Measurements from ENCODE around the gene ATP6V1C2. TPM values are rescaled to one million over a fixed set of nuclear protein-coding genes. Genes with fewer than 3 reads are reported as not detected.

ATP6V1C2 gene
- total and polyA plus RNA-seq, 9 donors = 1.1 to 5.8 (median 2.2) TPM

DNA sequence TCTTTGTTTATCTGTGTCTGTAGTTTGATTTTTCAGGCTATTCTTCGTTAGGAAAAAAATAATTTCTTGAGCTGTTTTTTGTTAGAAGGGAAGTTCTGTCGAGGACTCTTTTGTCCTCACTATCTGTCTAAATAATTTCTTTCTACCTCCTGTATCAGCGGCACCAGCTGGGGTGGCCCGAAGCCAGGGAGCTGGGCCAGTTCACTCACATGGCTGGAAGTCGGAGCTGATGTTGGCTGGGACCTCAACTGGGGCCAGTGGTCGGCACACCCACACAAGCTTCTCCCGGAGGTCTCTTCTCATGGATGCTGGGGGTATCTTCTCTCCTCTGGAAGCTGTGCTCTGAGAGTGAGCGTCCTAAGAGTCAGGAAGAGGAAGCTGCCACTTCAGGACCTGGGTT, 99.1 kb downstream of the ATP6V1C2 start:
- Histone ChIP-seq H3K9me3 (replicated peaks; ENCODE audit: control insufficient read depth, low read depth, low read length) (no peaks in the 10 kb centered on the region), H3K4me3 (ENCODE audit: low read length) (no peak overlapping the region), H3K4me1 (ENCODE audit: control insufficient read depth, insufficient read depth, low read length) (peaks cover 5% of the 10 kb centered on the region), H3K27me3 (ENCODE audit: control insufficient read depth, insufficient read depth, low read length) (peaks cover 6% of the 10 kb centered on the region), H3K27ac (ENCODE audit: low read length) (no peak overlapping the region), H3K36me3 (ENCODE audit: control insufficient read depth, insufficient read depth, low read length) (no peaks in the 10 kb centered on the region)
- DNase-seq = no peak
- 67% methylated on average over 4 of the region's 8 CpGs for WGBS (ENCODE audit: insufficient coverage)

DNA sequence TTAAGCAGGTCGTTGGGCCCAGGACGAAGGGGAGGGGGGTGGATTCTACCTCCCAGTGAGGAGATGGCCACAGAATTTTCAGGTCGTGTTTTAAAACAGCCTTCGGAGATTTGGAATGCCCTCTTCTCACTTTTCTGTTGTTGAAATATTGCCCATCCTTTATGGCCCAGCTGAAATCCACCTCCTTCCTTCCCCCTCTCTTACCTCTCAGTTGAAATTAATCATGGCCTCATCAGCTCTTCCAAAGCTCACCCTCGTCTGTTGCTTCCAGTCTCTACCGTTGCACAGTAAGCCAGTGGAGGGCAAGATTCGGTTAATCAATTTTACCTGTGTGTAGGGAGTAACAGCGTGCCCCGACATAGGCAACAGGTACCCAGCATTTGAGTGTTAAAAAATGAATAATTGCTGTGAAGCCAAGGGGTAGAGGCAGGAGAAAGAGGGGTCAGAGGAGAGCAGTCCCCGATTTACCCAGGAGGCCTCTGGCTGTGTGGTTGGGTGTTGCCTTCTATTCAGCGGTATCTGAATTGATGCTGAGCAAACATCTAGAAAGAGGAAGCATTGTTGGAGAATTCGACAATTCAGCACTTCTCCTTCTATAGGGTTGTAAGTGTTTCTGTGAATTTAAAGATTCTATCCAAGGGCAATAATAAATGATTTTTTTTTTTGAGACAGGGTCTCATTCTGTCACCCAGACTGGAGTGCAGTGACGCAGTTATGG, 99.7 kb downstream of the ATP6V1C2 start:
- Histone ChIP-seq H3K9me3 (replicated peaks; ENCODE audit: control insufficient read depth, low read depth, low read length) (no peaks in the 10 kb centered on the region), H3K36me3 (ENCODE audit: control insufficient read depth, insufficient read depth, low read length) (no peaks in the 10 kb centered on the region)

DNA sequence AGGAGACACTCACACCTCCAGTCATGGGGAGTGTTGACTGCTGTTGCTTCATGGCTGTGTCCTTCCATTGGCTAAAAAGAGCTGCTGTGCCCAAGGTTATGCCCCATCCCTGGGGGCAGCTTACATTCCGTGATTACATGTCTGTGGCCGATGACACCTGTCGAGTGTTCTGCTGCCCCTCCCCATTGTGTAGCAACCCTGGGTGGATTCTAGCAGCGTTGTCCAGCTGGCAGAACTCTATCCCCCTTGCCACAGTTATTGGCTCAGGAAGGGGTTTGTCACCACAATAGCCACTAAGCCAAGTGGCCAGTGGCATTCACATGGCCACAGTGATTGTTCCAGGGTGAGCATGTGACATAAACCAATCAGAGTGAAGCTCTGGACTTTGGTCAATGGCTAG, 102.8 kb downstream of the ATP6V1C2 start:
- Histone ChIP-seq H3K9me3 (replicated peaks; ENCODE audit: control insufficient read depth, low read depth, low read length) (no peaks in the 10 kb centered on the region), H3K4me1 (ENCODE audit: control insufficient read depth, insufficient read depth, low read length) (peaks cover 5% of the 10 kb centered on the region), H3K4me3 (ENCODE audit: low read length) (no peak overlapping the region), H3K36me3 (ENCODE audit: control insufficient read depth, insufficient read depth, low read length) (no peaks in the 10 kb centered on the region), H3K27ac (ENCODE audit: low read length) (no peak overlapping the region), H3K27me3 (ENCODE audit: control insufficient read depth, insufficient read depth, low read length) (peaks cover 5% of the 10 kb centered on the region)
- no peak for DNase-seq
- WGBS (ENCODE audit: insufficient coverage) = 83% methylated on average over 4 of the region's 4 CpGs

More for the DNA sequence above, 99.7 kb downstream of the ATP6V1C2 start:
- H3K27ac ChIP-seq (ENCODE audit: low read length) = no peak overlapping the region
- WGBS (ENCODE audit: insufficient coverage) = 85% methylated on average over 7 of the region's 13 CpGs
- DNase-seq = no peak
- peaks cover 6% of the 10 kb centered on the region for H3K27me3 ChIP-seq (ENCODE audit: control insufficient read depth, insufficient read depth, low read length)
- H3K4me3 ChIP-seq (ENCODE audit: low read length) = no peak overlapping the region
- H3K4me1 ChIP-seq (ENCODE audit: control insufficient read depth, insufficient read depth, low read length) = peaks cover 5% of the 10 kb centered on the region

DNA sequence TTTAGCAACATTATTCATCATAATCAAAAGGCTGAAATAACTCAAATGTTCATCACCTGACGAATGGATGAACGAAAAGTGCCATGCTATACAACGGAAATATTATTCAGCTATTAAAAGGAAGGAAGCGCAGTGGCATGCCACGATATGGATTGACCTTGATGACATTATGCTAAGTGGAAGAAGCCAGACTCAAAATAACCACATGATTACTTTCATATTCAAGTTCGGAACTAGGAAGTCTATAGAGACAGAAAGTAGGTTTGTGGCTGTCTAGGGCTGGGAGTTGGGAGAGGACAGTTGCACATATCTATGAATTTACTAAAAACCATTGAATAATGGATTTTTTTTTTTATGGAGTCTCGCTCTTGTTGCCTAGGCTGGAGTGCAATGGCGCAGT, 104.6 kb downstream of the ATP6V1C2 start:
- DNase-seq = no peak
- Histone ChIP-seq H3K4me1 (ENCODE audit: control insufficient read depth, insufficient read depth, low read length) (no peaks in the 10 kb centered on the region), H3K27ac (ENCODE audit: low read length) (no peak overlapping the region), H3K4me3 (ENCODE audit: low read length) (no peak overlapping the region), H3K9me3 (replicated peaks; ENCODE audit: control insufficient read depth, low read depth, low read length) (no peaks in the 10 kb centered on the region), H3K27me3 (ENCODE audit: control insufficient read depth, insufficient read depth, low read length) (peaks cover 20% of the 10 kb centered on the region), H3K36me3 (ENCODE audit: control insufficient read depth, insufficient read depth, low read length) (no peaks in the 10 kb centered on the region)
- WGBS (ENCODE audit: insufficient coverage) = no CpG with 5 or more reads among the region's 8 CpGs

DNA sequence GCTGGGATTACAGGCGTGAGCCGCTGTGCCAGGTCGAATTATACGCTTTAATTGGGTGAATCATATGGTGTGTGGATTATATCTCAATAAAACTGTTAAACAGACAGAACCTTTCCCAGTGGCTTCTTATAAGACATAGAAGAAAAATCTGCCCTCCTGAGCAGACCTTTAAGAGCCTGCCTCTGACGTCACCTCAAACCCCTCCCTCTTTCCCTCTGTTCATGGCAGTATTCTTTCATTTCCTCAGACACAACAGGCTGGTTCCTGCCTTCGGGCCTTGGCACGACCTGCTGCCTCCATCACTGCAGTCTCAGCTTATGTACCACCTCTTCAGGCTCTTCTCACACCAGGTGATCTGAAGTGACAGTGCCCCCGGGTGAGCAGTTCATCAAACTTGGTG, 105.2 kb downstream of the ATP6V1C2 start:
- no peak for DNase-seq
- Histone ChIP-seq H3K4me1 (ENCODE audit: control insufficient read depth, insufficient read depth, low read length) (no peaks in the 10 kb centered on the region), H3K4me3 (ENCODE audit: low read length) (no peak overlapping the region), H3K9me3 (replicated peaks; ENCODE audit: control insufficient read depth, low read depth, low read length) (no peaks in the 10 kb centered on the region), H3K27me3 (ENCODE audit: control insufficient read depth, insufficient read depth, low read length) (peaks cover 26% of the 10 kb centered on the region), H3K27ac (ENCODE audit: low read length) (no peak overlapping the region), H3K36me3 (ENCODE audit: control insufficient read depth, insufficient read depth, low read length) (no peaks in the 10 kb centered on the region)
- WGBS (ENCODE audit: insufficient coverage) = 68% methylated on average over 3 of the region's 8 CpGs

DNA sequence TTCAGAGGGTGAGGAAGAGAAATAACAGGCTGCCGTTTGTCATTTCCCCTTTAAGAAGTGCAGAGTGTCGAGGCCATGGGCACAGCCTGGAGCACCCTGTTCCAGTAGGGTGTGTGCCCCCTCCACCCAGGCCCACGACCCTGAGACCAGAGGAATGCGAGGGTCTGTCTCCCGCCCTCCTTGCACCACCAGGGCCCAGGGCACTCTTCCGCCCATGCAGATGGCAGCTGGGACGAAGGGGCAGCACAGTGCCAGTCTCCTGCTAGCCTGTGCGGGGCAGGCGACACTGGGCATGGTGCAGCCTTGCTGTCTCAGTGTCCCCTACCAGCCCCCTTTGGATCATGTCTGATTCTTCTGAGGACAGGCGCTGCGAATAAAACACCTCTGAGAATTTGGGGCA, 106.9 kb downstream of the ATP6V1C2 start:
- WGBS (ENCODE audit: insufficient coverage) = 66% methylated on average over 10 of the region's 11 CpGs
- Histone ChIP-seq H3K27me3 (ENCODE audit: control insufficient read depth, insufficient read depth, low read length) (peaks cover 34% of the 10 kb centered on the region), H3K36me3 (ENCODE audit: control insufficient read depth, insufficient read depth, low read length) (no peaks in the 10 kb centered on the region)

DNA sequence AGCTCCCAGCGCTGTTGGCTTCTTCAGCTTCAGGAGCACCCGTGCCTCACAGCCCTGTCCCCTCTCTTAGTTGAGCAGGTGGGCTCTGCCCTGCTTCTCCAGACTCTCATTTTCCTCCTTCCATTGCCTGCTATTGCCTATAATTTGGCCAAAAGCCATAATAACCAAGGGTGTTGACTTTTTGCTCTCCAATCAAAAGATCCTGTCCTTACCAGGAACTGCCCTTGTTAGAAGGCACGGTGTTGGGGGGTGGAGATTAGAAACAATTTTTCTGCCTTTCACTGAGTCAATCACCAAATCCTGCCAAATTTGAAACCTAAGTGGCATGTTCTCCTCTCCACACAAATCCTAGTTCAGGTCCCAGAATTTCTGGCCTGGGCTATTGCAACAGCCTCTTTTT, 107.9 kb downstream of the ATP6V1C2 start:
- Histone ChIP-seq H3K4me1 (ENCODE audit: control insufficient read depth, insufficient read depth, low read length) (peaks cover 2% of the 10 kb centered on the region), H3K27ac (ENCODE audit: low read length) (no peak overlapping the region), H3K4me3 (ENCODE audit: low read length) (no peak overlapping the region), H3K27me3 (ENCODE audit: control insufficient read depth, insufficient read depth, low read length) (peaks cover 36% of the 10 kb centered on the region), H3K36me3 (ENCODE audit: control insufficient read depth, insufficient read depth, low read length) (no peaks in the 10 kb centered on the region), H3K9me3 (replicated peaks; ENCODE audit: control insufficient read depth, low read depth, low read length) (no peaks in the 10 kb centered on the region)
- DNase-seq = no peak
- 92% methylated on average over 2 of the region's 3 CpGs for WGBS (ENCODE audit: insufficient coverage)

More for the DNA sequence above, 106.9 kb downstream of the ATP6V1C2 start:
- no peak overlapping the region for H3K4me3 ChIP-seq (ENCODE audit: low read length)
- no peak for DNase-seq
- H3K4me1 ChIP-seq (ENCODE audit: control insufficient read depth, insufficient read depth, low read length) = no peaks in the 10 kb centered on the region
- H3K27ac ChIP-seq (ENCODE audit: low read length) = no peak overlapping the region
- no peaks in the 10 kb centered on the region for H3K9me3 ChIP-seq (replicated peaks; ENCODE audit: control insufficient read depth, low read depth, low read length)

DNA sequence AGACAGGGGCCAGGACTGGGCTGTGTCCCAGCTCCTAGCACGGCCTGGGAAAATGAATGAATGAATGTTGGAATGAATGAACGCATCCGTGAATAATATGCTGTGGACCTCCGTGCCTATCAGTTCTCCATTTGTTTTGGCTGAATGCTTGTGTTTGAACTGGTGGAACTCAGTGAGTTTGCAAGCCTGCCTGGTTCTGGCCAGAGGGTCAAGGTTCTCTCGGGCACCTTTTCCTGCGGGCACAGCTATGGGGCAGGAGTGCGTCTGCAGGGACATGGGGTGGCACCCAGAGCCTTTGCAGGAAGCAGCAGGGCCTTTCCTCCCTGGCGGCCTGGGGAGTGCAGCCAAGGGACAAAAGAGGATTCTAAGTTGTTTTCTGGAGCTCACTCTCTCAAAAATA, 108.8 kb downstream of the ATP6V1C2 start:
- Histone ChIP-seq H3K4me3 (ENCODE audit: low read length) (no peak overlapping the region), H3K4me1 (ENCODE audit: control insufficient read depth, insufficient read depth, low read length) (peaks cover 7% of the 10 kb centered on the region), H3K9me3 (replicated peaks; ENCODE audit: control insufficient read depth, low read depth, low read length) (no peaks in the 10 kb centered on the region), H3K27ac (ENCODE audit: low read length) (no peak overlapping the region), H3K36me3 (ENCODE audit: control insufficient read depth, insufficient read depth, low read length) (no peaks in the 10 kb centered on the region), H3K27me3 (ENCODE audit: control insufficient read depth, insufficient read depth, low read length) (peaks cover 36% of the 10 kb centered on the region)
- DNase-seq = no peak
- WGBS (ENCODE audit: insufficient coverage) = 89% methylated on average over 7 of the region's 8 CpGs

DNA sequence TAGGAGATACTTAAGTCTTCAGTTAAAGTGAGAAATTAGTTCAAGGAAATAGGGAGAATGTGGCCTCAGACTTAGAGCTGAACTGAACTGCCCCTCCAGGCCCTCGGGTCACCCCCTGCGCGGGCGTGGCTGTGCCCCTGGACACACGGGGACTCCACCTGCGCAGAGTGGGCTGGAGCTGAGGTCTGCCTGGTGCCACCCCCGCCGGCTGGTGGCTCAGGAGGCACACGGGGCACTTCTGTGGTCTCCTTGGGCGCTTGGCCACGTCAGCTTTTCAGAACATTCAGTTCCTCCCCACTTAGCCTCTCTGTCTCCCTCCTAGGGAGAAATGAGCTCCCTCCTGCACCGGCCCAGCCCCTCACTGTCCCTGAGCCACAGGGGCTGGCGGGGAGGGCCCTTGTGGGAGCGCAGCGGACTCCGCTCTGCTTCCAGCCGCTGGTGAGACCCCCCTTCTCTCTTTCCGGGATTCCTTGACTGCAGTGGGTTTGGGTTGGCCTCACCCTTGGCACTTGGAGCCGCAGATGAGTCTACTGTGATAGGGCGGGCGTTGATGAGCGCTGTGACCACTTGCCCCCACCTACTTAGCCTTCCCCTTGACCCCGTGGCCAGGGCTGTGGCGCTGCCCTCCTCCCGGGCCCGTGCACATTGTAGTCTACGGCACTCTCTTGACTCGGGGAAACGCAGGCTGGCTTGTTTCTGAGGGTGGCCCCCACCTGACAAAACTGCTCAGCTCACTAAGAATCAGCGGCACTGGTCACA, 109.4 kb downstream of the ATP6V1C2 start:
- 75% methylated on average over 28 of the region's 30 CpGs for WGBS (ENCODE audit: insufficient coverage)
- Histone ChIP-seq H3K27ac (ENCODE audit: low read length) (no peak overlapping the region), H3K4me1 (ENCODE audit: control insufficient read depth, insufficient read depth, low read length) (peaks cover 10% of the 10 kb centered on the region), H3K27me3 (ENCODE audit: control insufficient read depth, insufficient read depth, low read length) (peaks cover 36% of the 10 kb centered on the region), H3K9me3 (replicated peaks; ENCODE audit: control insufficient read depth, low read depth, low read length) (no peaks in the 10 kb centered on the region), H3K4me3 (ENCODE audit: low read length) (no peak overlapping the region), H3K36me3 (ENCODE audit: control insufficient read depth, insufficient read depth, low read length) (no peaks in the 10 kb centered on the region)
- no peak for DNase-seq

DNA sequence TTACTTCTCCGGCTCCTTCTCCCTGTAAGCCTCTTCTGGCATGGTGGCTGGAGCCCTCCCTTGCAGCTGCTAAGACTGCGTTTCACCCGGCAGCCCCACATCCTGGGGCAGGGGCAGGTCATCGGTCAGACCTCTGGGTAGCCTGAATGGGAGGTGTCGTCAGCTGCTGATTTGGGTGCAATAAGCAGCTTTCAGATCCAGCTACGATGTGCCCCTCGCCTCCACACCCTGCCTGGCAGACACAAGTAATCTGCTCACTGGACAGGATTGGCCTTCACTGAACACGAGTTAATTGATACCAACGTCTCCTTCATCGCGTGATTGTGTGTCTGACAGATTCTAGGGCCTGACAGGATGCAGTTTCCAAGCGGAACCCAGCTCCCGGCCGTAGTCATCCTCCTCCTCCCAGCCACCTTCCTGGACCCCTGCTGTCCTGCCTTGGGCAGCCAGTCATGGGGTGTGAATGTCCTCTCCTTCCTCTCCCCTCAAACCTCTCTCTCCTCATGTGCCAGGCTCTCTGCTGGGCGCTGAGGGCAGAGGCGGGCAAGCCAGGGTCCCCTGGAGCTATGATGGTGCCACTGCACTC, 110.1 kb downstream of the ATP6V1C2 start:
- 41% methylated on average over 11 of the region's 16 CpGs for WGBS (ENCODE audit: insufficient coverage)
- DNase-seq = no peak
- no peak overlapping the region for H3K27ac ChIP-seq (ENCODE audit: low read length)
- peaks cover 10% of the 10 kb centered on the region for H3K4me1 ChIP-seq (ENCODE audit: control insufficient read depth, insufficient read depth, low read length)
- H3K27me3 ChIP-seq (ENCODE audit: control insufficient read depth, insufficient read depth, low read length) = peaks cover 36% of the 10 kb centered on the region
- no peaks in the 10 kb centered on the region for H3K9me3 ChIP-seq (replicated peaks; ENCODE audit: control insufficient read depth, low read depth, low read length)
- no peak overlapping the region for H3K4me3 ChIP-seq (ENCODE audit: low read length)
- no peaks in the 10 kb centered on the region for H3K36me3 ChIP-seq (ENCODE audit: control insufficient read depth, insufficient read depth, low read length)
